Activated CD4-positive, alpha-beta T cell treated with anti-CD3 and anti-CD28 coated beads, Interleukin-2, amount 10 ng/mL, durations not matched to agents 24 days and 14 days (primary cell): Measurements from ENCODE around the gene EPHB1. TPM values are rescaled to one million over a fixed set of nuclear protein-coding genes. Genes with fewer than 3 reads are reported as not detected.

ENCODE experiments used
- DNase-seq: peaks from one replicate; pipeline ENCODE4 v3.0.0; 2022
- H3K27ac Mint-ChIP-seq: one replicate; pipeline ENCODE4 v1.8.0; 2022; ENCODE audit warnings: mild to moderate bottlenecking, mixed read lengths
- H3K27me3 Mint-ChIP-seq: one replicate; pipeline ENCODE4 v1.8.0; 2022; ENCODE audit warnings: mixed read lengths
- H3K36me3 Mint-ChIP-seq: one replicate; pipeline ENCODE4 v1.8.0; 2022; ENCODE audit warnings: low read depth, mild to moderate bottlenecking, mixed read lengths
- H3K4me1 Mint-ChIP-seq: one replicate; pipeline ENCODE4 v1.8.0; 2021; ENCODE audit warnings: mixed read lengths
- H3K4me3 Mint-ChIP-seq: one replicate; pipeline ENCODE4 v1.8.0; 2022; ENCODE audit warnings: mild to moderate bottlenecking, moderate library complexity, mixed read lengths
- H3K9me3 Mint-ChIP-seq: one replicate; pipeline ENCODE4 v1.8.0; 2021; ENCODE audit warnings: mixed read lengths
- intact Hi-C: fragments of 100-400 bp; cut with micrococcal nuclease; formaldehyde crosslinking; loops from one replicate; pipeline ENCODE4 v1.15.1; 2023
- total RNA-seq: library from RNA; stranded (reverse); gene quantifications from 2 replicates; pipeline ENCODE4 v1.2.3, GENCODE V29; 2022

EPHB1 gene
- total RNA-seq, 1 donor from 2014 or later: 1.6 TPM

DNA sequence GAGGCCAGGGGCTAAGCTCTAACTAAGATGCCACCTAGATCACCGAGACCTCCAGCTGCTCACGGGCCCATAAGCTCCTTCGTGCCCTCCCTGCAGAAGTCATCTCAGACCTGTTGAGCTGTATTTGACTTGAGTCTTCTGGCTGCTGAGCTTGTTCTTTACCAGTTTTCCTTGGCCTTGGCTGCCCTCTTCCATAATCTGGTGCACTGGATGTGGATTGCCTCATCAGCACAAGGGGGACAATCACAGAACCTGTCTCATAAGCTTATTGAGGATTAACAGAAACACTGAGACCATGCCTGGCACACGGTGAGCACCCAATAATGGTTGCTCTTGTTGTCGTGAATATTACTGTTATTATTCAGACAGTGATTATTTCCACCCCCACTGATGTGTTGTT is 101.1 kb downstream of the EPHB1 start:
- no peak overlapping the region for H3K4me3 Mint-ChIP-seq
- H3K27me3 Mint-ChIP-seq: peaks cover 14% of the 10 kb centered on the region
- no peaks in the 10 kb centered on the region for H3K36me3 Mint-ChIP-seq
- DNase-seq: no peak
- H3K27ac Mint-ChIP-seq: no peak overlapping the region
- intact Hi-C loops: no loop called here
- no peaks in the 10 kb centered on the region for H3K9me3 Mint-ChIP-seq
- H3K4me1 Mint-ChIP-seq: no peaks in the 10 kb centered on the region

DNA sequence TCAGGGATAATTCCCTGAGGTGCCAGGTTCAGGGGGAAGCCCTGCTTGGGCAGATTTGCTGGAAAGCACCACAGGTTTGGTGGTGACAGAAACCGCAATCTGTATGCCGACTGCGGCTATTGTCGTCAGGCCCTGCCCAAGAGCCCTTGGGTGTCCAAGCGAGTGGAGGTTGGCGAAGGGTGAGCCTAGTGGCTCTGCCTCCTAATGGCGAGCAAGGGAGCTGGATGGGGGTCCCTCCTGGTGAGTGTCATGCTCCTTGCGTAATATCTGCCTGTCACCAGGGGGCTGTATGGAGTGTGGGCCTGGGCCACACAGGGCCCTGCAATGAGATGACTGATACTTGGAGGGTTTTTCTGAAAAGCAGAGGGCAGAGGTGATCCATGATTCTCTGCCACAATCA is 101.6 kb downstream of the EPHB1 start:
- Mint-ChIP-seq H3K27ac (no peak overlapping the region), H3K4me3 (no peak overlapping the region), H3K4me1 (no peaks in the 10 kb centered on the region), H3K9me3 (no peaks in the 10 kb centered on the region), H3K36me3 (no peaks in the 10 kb centered on the region), H3K27me3 (peaks cover 19% of the 10 kb centered on the region)
- intact Hi-C loops: no loop called here
- DNase-seq: no peak

DNA sequence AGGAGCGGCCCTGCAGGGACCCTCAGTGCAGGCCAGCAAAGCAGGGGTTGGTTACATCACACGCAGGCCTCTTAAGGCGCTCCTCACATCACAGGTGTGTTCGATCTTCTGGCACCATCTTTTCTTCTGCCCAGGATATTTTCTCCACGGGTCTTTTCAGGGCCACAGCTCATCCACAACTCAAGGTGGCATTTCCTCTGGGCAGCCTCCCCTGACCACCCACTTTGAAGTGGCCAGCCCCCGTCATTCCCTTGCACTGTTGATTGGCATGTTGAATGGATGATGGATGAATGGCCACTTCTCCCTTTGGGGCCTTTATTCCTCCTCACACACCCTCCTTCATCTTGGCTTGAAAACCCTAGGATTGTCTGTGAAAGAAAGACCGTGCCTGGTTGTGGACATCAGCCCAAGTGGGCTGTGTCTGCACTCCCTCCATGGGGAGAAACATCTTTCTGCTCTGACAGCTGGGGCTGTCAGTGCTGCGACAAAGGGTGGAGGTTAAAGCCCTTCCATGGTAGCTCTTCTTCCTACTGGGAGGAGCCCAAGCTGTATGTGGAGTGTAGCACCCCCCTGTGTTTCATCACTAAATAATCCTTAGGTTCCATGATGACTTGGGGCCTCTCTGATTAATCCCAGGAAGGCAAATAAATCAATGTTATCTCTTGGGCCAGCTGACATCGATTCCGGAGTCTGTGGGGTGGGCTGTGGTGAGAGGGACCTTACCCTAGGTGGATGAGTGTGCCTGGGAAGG is 102.5 kb downstream of the EPHB1 start:
- intact Hi-C loops: no loop called here
- no peak for DNase-seq
- no peaks in the 10 kb centered on the region for H3K9me3 Mint-ChIP-seq
- H3K27ac Mint-ChIP-seq: no peak overlapping the region
- H3K36me3 Mint-ChIP-seq: no peaks in the 10 kb centered on the region
- H3K4me3 Mint-ChIP-seq: no peak overlapping the region
- no peaks in the 10 kb centered on the region for H3K4me1 Mint-ChIP-seq
- peaks cover 23% of the 10 kb centered on the region for H3K27me3 Mint-ChIP-seq

DNA sequence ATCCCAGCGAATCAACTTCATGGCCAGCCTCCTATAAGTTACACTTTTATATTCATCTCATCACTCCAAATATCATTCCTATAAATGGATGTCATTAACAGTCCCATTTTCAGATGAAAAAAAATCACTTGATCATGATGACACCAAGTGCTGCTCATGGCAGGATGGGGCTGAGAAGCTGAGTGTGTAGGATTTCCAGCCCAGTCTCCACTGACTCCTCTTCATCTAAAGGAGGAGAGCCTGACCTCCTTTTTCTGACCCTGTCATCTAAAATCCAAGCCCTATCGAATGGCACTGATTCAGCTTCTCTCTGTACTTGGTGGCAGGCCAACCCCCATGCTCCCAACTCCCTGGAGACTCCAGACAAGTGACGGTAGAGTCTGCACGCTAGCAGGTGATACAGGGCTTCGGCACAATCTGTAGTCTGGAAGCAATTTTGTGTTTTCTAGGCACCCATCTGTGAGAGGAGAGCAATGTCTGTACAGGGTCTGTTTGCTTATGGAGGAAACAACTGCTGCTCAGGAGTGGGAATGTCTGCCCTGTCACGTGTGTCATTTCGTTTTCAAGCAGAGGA is 103.2 kb downstream of the EPHB1 start:
- intact Hi-C loops: no loop called here
- DNase-seq: no peak
- H3K27me3 Mint-ChIP-seq: peaks cover 23% of the 10 kb centered on the region
- no peaks in the 10 kb centered on the region for H3K4me1 Mint-ChIP-seq
- H3K27ac Mint-ChIP-seq: no peak overlapping the region
- H3K9me3 Mint-ChIP-seq: no peaks in the 10 kb centered on the region
- no peak overlapping the region for H3K4me3 Mint-ChIP-seq
- no peaks in the 10 kb centered on the region for H3K36me3 Mint-ChIP-seq

DNA sequence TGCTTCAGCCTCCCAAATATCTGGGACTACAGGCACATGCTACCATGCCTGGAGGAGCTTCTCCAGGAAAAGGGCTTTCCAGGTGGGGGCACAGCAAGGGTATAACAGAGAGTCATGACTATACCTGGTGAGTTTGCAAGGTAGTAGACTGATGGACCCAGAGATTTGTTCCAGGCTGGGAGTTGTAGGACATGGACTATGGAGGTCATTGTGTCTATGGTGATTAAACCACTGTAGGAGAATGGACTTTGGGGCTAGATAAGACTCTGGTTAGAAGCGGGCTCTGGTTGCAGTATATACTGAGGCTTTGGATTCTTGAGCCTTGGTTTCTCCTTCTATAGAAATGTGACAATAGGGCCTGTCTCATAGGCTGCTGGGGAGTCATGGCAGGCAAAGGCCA is 104.7 kb downstream of the EPHB1 start:
- intact Hi-C loops: no loop called here
- no peaks in the 10 kb centered on the region for H3K9me3 Mint-ChIP-seq
- peaks cover 9% of the 10 kb centered on the region for H3K4me1 Mint-ChIP-seq

DNA sequence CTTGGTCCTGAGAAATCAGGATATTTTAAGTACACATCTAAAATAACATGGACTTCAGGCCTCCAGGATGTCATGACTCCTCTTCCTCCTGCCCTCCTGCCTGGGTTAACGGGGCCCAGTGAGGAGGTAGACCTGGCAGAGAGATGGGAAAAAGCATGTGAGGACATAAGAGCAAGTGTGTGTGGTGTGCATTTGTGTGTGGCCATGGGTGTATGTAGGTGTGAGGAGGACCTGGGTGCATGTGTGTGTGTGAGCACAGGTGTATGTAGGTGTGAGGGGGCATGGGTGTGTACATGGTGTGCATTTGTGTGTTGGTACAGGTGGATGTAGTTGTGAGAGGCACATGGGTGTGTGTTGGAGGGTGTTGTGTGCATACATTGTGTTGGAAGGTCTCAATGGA is 105.4 kb downstream of the EPHB1 start:
- H3K27me3 Mint-ChIP-seq: peaks cover 29% of the 10 kb centered on the region
- H3K27ac Mint-ChIP-seq: no peak overlapping the region
- no peaks in the 10 kb centered on the region for H3K9me3 Mint-ChIP-seq
- H3K4me3 Mint-ChIP-seq: no peak overlapping the region
- intact Hi-C loops: no loop called here
- no peaks in the 10 kb centered on the region for H3K36me3 Mint-ChIP-seq
- H3K4me1 Mint-ChIP-seq: peaks cover 11% of the 10 kb centered on the region
- no peak for DNase-seq

More for the DNA sequence above, 104.7 kb downstream of the EPHB1 start:
- Mint-ChIP-seq H3K4me3 (no peak overlapping the region), H3K27me3 (peaks cover 32% of the 10 kb centered on the region), H3K36me3 (no peaks in the 10 kb centered on the region), H3K27ac (no peak overlapping the region)
- DNase-seq: no peak

DNA sequence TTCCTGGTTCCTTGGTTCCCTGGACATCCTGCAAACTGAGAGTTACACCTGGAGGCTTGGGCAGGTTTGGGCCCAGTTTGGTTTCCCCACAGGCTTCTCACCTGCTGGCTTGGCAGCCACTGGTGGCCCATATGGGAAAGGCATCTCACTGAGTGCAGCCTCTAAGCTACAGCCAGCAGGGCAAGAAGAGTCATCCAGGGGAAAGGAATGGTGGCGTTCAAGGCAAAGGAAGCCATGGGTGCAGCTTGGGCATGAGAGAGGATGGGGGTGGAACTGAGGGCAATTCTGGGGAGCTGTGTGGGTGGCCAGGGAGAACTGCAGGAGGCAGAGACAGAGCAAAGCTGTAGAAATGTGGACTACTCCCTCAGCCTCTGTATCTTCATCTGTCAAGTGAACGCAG is 106.4 kb downstream of the EPHB1 start:
- no peak overlapping the region for H3K4me3 Mint-ChIP-seq
- no peak overlapping the region for H3K27ac Mint-ChIP-seq
- H3K9me3 Mint-ChIP-seq: no peaks in the 10 kb centered on the region
- DNase-seq: no peak
- H3K4me1 Mint-ChIP-seq: peaks cover 11% of the 10 kb centered on the region
- intact Hi-C loops: no loop called here
- H3K36me3 Mint-ChIP-seq: no peaks in the 10 kb centered on the region
- H3K27me3 Mint-ChIP-seq: peaks cover 32% of the 10 kb centered on the region

DNA sequence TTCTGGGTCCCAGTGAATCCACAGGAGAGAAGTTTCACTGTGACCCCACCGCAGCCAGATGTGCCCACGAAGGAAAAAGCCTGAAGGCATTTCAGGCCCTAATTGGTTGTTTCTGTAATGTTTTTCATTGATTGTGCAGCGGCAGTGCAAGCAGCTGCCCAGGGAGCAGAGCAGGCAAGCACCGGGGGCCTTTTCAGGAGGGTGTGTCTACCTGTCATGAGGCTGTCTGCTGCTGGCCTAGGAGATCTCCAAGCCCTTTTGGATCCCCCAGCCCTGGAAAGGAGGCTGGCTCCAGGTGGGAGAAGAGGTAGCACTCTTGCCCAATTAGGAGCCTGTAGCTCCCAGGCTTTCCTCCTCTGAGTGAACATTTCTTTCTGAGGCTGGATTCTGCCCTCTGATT is 108.8 kb downstream of the EPHB1 start:
- intact Hi-C loops: loop anchor here (1.0 kb wide), 1 partner anchor 101 kb away; no protein-coding TSS in a partner anchor
- DNase-seq: no peak
- Mint-ChIP-seq H3K4me3 (no peak overlapping the region), H3K9me3 (no peaks in the 10 kb centered on the region), H3K36me3 (no peaks in the 10 kb centered on the region), H3K27ac (no peak overlapping the region), H3K27me3 (peaks cover 32% of the 10 kb centered on the region), H3K4me1 (peaks cover 11% of the 10 kb centered on the region)

DNA sequence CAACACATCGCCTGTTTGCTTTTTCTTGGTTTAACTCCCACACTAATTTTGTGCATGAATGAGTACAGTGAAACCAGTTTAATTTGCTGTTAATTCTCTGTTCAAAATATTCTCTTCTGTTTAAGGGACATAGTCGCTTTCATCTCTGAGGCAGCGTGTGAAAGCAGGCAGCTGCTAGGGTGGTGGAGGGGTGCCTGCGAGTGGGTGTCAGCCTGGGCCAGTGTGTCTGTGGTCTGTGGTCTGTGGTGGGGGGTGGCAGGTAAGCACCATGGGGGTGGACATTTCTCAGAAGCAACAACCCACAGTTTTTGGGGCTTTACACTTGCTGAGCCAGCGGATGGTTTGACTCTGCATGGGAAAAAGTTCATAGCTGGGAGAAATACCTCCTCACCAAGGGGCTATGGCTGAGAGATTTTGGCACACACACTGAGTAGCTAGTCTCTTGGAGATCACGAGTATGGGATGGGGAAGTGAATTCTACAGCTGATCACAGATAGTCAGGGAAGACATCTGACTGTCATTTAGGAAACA is 109.2 kb downstream of the EPHB1 start:
- Mint-ChIP-seq H3K9me3 (no peaks in the 10 kb centered on the region), H3K36me3 (no peaks in the 10 kb centered on the region), H3K4me1 (peaks cover 11% of the 10 kb centered on the region), H3K4me3 (no peak overlapping the region), H3K27ac (peak overlapping the region; percentile 66), H3K27me3 (peaks cover 32% of the 10 kb centered on the region)
- intact Hi-C loops: loop anchor here (1.0 kb wide), 1 partner anchor 101 kb away; no protein-coding TSS in a partner anchor
- peak; percentile 64 for DNase-seq

DNA sequence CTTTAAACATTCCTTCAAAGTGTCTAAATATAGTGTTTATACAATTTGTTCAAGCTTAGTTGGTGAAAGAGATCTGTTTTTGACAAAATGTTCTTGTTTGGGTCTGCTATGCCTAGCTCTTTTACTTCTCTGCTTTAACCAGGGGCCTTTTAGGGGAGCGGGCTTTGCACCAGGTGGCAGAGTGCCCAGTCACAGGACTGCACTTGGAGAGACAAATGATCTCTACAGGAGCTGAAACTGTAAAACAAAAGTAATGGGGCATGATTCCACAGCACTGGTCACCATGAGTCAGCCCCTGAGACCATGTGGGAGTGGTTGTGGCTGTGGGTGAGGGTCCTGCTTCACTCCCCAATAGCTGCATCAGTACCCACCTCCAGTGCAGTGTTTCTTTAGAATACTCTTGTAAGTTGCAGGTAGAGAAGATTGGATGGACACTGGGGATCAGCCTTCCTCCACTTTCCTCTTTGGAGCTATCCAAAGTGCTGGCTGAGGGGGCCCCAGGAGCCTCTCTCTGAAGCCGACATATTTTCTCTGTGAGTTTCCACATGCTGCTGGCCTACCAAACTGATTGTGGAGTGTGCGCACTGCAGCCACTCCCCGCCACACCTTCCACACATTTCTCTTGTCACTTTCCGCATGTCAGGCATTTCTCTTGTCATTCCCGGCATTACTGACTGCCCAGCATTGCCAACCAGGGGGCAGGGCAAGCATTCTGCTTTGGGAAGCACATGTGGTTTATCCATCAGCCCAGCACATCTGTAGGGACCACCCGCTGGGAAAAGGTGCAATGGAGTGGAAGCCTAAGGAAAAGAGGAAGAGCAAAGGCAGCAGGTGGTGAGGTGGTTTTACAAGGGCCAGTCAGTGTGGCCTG is 110.0 kb downstream of the EPHB1 start:
- Mint-ChIP-seq H3K4me3 (no peak overlapping the region), H3K27ac (no peak overlapping the region), H3K9me3 (no peaks in the 10 kb centered on the region), H3K36me3 (no peaks in the 10 kb centered on the region), H3K4me1 (peaks cover 11% of the 10 kb centered on the region), H3K27me3 (peaks cover 26% of the 10 kb centered on the region)
- DNase-seq: no peak
- intact Hi-C loops: loop anchor here (1.0 kb wide), 1 partner anchor 102 kb away; no protein-coding TSS in a partner anchor

DNA sequence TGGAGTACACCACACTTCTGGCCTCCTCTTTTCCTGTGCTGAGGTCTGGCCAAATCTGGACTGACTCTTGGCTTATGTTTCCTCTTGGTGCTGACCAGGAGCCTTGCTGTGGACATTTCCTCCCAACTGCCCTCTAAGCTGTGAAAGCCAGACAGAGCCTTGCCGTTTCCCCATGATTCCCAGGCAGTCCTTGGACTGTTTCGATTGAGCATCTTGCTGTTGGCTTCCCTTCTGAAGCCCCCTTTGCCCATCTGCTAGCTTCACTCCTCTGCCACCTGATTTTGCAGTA is 110.5 kb downstream of the EPHB1 start:
- peaks cover 11% of the 10 kb centered on the region for H3K4me1 Mint-ChIP-seq
- intact Hi-C loops: no loop called here
- no peak for DNase-seq
- no peaks in the 10 kb centered on the region for H3K36me3 Mint-ChIP-seq
- H3K27ac Mint-ChIP-seq: no peak overlapping the region
- H3K9me3 Mint-ChIP-seq: no peaks in the 10 kb centered on the region
- H3K4me3 Mint-ChIP-seq: no peak overlapping the region
- peaks cover 24% of the 10 kb centered on the region for H3K27me3 Mint-ChIP-seq

DNA sequence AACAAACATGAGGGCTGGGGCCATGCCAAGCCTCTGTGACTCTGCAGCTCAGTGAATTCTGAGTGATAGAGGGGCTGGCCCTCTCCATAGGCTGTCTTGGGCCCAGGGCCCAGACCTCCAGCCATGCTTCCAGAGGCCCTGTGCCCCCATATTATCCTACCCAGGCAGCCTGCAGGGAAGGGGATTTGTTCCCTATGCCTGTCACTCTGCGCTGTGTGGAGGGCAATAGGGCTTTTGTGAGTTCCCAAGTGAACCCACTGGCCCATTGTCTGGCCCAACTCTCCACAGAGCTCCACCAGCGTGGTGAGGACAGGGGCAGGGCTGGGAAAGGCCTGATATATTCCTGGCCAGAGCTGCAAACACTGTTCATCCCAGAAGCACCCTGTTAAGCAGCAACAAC is 113.2 kb downstream of the EPHB1 start:
- DNase-seq: no peak
- intact Hi-C loops: no loop called here
- Mint-ChIP-seq H3K36me3 (no peaks in the 10 kb centered on the region), H3K27me3 (peaks cover 13% of the 10 kb centered on the region), H3K4me1 (peaks cover 11% of the 10 kb centered on the region), H3K9me3 (no peaks in the 10 kb centered on the region), H3K4me3 (no peak overlapping the region), H3K27ac (no peak overlapping the region)

DNA sequence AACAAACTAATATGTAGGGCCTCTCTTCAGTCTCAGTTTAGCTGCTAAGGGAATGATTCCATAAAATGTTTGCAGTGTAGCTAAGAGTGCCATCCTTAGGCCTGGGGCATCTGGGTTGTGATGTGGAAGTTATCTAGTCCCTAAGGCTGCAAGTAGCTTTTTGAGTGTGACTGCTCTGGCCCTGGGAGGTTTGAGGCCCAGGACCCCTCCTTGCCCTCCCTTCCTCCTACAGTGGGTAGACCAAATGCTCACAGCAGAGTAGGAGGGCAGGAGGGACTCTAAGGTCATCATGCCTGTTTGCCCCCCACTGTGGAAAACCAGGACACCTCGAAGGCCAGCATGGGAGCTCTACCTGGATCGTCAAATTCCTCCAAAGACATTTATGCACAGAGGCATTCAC is 115.0 kb downstream of the EPHB1 start:
- Mint-ChIP-seq H3K27me3 (peaks cover 4% of the 10 kb centered on the region), H3K4me1 (no peaks in the 10 kb centered on the region), H3K36me3 (no peaks in the 10 kb centered on the region), H3K27ac (no peak overlapping the region), H3K9me3 (no peaks in the 10 kb centered on the region), H3K4me3 (no peak overlapping the region)
- intact Hi-C loops: no loop called here
- no peak for DNase-seq
